HG03469 (cell line): Measurements from ENCODE around the gene ZNF20.
"Not testable (repeated sequence)": the region's sequence is repeated elsewhere in the genome, so short reads cannot be mapped to it uniquely, and the experiment has no call there.

Experiments used
- ATAC-seq: cut with Tn5 transposase; IDR thresholded peaks from one replicate; pipeline ENCODE4 v1.9.1; 2021; ENCODE audit warnings: mild to moderate bottlenecking, moderate library complexity, moderate number of reproducible peaks; ENCODE audit not compliant: unreplicated experiment

The ZNF20 gene

DNA sequence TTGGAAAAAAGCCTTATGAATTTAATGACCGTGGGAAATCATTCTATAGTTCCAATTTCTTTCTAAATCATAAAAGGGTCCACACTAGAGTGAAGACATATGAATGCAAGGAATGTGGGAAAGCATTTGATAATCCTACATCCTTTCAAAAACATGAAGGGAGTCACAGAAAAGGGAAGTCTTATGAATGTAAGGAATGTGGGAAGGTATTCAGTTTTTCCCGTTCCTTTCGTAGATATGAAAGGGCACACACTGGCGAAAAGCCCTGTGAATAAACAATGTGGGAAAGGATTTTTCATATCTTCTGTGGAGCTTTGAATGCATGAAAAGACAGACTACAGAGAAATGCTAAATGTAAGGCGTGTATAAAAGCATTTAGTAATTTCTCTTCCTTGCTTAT is 27.0 kb downstream of the ZNF20 start:
- no peak for ATAC-seq

- no peak for ATAC-seq
Observed at GRCh38 chr19:12112701-12113100, 27.4 kb downstream of the ZNF20 start.

DNA sequence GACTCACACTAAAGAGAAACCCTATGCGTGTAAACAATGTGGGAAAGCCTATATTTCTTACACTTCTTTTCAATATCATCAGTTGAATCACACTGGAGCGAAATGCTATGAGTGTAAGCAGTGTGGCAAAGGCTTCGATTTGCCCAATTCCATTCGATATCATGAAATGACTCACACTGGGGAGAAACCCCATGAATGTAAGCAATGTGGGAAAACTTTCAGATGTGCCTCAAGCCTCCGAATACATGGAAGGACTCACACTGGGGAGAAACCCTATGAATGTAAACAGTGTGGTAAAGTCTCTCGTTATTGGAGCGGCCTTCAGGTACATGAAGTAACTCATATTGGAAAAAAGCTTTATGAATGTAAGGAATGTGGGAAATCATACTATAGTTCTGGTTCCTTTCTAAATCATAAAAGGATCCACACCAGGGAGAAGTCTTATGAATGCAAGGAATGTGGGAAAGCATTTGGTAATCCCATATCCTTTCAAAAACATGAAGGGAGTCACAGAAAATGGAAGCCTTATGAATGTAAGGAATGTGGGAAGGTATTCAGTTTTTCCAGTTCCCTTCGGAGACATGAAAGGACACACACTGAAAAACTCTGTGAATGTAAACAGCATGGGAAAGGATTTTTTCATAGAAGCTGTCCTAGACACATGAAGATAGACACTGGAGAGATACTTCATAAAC is 28.1 kb downstream of the ZNF20 start:
- no peak for ATAC-seq

GRCh38 chr19:12111176-12111575 is 29.0 kb downstream of the ZNF20 start:
- no peak for ATAC-seq

DNA sequence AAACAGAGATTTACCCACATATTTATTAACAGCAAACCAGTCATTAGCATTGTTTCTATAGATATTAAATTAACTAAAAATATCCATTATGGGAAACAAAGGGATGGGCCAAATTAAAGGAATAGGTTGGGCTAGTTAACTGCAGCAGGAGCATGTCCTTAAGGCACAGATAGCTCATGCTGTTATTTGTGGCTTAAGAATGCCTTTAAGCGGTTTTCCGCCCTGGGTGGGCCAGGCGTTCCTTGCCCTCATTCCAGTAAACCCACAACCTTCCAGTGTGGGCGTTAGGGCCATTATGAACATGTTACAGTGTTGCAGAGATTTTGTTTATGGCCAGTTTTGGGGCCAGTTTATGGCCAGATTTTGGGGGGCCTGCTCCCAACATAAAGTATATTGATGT is 36.2 kb downstream of the ZNF20 start:
- not testable (repeated sequence) for ATAC-seq

DNA sequence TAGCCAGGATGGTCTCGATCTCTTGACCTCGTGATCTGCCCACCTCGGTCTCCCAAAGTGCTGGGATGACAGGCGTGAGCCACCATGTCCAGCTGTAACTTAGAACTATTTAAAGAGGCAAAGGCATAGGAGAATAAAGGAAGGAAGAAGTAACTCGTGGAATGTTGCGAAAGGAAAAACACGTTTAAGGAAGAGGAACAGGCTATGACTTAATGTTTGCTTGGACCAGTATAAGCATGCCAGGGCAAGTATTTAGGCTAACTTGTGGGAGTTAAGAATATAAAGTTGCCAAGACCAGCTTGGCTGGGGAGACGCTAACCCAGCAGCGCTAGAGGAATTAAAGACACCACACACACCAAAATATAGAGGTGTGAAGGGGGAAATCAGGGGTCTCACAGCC is 42.1 kb downstream of the ZNF20 start:
- ATAC-seq: no peak

DNA sequence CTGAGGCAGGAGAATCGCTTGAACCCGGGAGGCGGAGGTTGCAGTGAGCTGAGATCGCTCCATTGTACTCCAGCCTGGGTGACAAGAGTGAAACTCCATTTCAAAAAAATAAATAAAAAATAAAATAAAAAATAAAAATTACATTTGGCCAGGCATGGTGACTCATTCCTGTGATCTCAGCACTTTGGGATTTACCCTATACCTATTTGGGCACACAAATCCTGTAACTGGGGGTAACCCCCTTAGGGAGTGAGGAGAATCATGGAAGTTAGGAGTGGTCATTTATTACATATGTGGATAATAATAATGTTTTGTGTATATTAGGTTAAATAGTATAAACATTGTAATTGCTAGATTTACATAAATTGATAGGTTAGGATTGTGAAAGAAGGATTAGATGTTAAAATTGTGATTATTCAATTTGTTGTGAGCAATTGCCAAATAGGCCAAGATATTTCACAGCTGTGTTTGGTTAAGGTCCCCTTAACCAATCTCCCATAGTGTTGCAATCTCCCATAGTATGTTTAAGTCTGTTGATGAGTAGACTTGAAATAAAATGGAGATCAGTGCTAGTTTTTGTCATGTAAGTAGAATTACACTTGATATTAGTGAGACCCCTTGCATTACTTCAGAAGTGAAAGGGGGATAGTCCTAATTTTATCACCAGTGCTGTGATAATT is 44.9 kb downstream of the ZNF20 start:
- ATAC-seq: no peak

GRCh38 chr19:12093777-12094176 is 46.4 kb downstream of the ZNF20 start:
- ATAC-seq: no peak

DNA sequence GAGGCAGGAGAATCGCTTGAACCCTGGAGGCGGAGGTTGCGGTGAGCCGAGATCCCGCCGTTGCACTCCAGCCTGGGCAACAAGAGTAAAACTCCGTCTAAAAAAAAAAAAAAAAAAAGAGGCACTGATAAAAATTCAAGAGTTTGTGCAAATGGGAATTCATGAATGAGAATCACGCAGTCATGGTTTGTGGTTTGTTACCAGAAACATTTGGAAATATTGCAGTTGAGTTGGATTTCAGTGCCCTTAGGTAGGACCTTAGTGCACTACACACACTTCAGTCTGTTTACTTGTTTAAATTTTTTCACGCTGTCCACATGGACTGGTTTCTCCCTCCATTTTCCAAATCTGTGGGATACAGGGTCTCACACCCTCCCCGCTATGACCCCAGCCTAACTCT is 47.2 kb downstream of the ZNF20 start:
- no peak for ATAC-seq

DNA sequence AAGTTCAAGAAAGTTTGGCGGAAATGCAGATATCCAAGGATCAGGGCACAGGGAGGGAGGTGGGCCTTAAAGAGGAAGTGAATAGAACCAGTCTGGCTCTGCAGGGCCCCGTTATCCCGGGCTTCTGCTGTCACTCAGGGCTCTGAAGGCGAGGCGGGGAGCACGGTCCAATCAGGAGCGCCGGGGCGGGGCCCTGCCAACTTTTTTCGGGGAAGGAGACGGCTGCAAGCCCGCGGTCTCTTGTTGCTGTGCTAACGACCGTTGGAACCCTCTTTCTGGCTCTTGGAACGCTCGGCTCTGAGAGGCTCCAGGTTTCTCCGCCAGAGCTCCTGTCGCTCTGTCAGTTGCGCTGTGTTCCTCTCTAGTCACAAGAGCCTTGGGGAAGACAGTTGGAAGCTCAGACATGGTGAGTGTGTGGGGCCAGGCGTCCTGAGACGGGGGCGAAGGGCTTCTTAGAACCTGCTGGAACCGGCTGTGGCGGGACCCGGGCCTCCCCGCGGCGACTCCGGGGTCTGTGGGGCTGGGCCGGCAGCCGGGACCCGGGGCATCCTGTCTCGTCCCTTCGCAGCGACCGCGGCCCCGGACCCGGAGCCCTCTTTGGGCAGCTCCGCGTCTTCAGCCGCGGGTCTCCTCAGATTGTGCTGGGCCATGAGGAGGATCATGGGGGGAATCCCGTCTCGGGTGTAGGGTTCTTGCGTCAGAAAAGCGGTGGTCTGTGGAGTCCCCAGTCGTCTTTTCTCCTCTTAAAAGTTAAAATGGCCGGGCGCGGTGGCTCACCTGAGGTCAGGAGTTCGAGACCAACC is 47.9 kb downstream of the ZNF20 start:
- ATAC-seq: no peak

DNA sequence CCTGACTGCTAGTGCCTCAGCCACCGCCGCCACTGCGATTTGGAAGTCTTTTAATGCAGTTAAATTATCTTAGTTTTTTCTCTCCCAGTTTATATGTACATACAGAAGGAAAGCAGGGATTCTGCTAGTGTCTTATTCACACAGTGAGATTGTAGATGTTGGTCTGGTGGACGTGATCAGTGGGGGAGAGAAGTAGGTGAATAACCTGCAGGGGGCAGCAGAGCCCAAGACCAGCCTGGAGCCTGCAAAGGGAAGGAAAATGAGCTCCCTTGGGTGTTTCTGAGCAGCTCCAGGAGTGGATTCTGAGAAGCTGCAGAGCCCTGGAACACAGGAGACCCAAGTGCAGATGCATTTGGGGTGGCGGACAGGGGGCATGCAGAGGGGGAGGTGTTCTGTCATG is 49.3 kb downstream of the ZNF20 start:
- no peak for ATAC-seq

- ATAC-seq: no peak
Observed at GRCh38 chr19:12085074-12085818, 54.9 kb downstream of the ZNF20 start.

- ATAC-seq: not testable (repeated sequence)
Observed at GRCh38 chr19:12083336-12083735, 56.8 kb downstream of the ZNF20 start.
